GM21619 (cell line): ENCODE measurements around the gene SH2B2.

Experiments used
- ATAC-seq: cut with Tn5 transposase; IDR thresholded peaks from one replicate; pipeline ENCODE4 v1.9.1; 2021; ENCODE audit not compliant: unreplicated experiment

Gene SH2B2

GRCh38 chr7:102264367-102264891, 22.2 kb upstream of the SH2B2 start:
- ATAC-seq, result no peak

GRCh38 chr7:102266541-102266940, 20.1 kb upstream of the SH2B2 start:
- ATAC-seq, result no peak

GRCh38 chr7:102268635-102269034, 18.0 kb upstream of the SH2B2 start:
- no peak for ATAC-seq

- ATAC-seq, result no peak
Observed at GRCh38 chr7:102270178-102270887, 16.3 kb upstream of the SH2B2 start.

- ATAC-seq, result no peak
Observed at GRCh38 chr7:102271158-102271798, 15.4 kb upstream of the SH2B2 start.

- peak; percentile 62 for ATAC-seq
Observed at GRCh38 chr7:102272075-102272916, 14.4 kb upstream of the SH2B2 start.

GRCh38 chr7:102272917-102273748, 13.5 kb upstream of the SH2B2 start:
- ATAC-seq, result no peak

GRCh38 chr7:102273749-102274712, 12.6 kb upstream of the SH2B2 start:
- ATAC-seq, result no peak

- ATAC-seq, result no peak
Observed at GRCh38 chr7:102275123-102275703, 11.5 kb upstream of the SH2B2 start.

GRCh38 chr7:102277901-102278300, 8.8 kb upstream of the SH2B2 start:
- no peak for ATAC-seq

GRCh38 chr7:102279537-102280400, 6.9 kb upstream of the SH2B2 start:
- ATAC-seq, result peak; percentile 60

- ATAC-seq, result no peak
Observed at GRCh38 chr7:102280521-102280920, 6.1 kb upstream of the SH2B2 start.

- no peak for ATAC-seq
Observed at GRCh38 chr7:102281785-102282184, 4.9 kb upstream of the SH2B2 start.

- no peak for ATAC-seq
Observed at GRCh38 chr7:102282465-102283362, 4.0 kb upstream of the SH2B2 start.

- no peak for ATAC-seq
Observed at GRCh38 chr7:102283477-102284189, 3.0 kb upstream of the SH2B2 start.

GRCh38 chr7:102284399-102284798, 2.3 kb upstream of the SH2B2 start:
- ATAC-seq, result no peak
